T-helper 1 cell treated with Interleukin-12 subunit alpha and Interleukin-12 subunit beta and Interleukin-4 antibody, amounts not matched to agents 30 μg/mL and 1 μg/mL, for 36 hours (primary cell): ENCODE data around the gene MTA1.

ENCODE experiments used
- H3K27ac Mint-ChIP-seq: one replicate; pipeline ENCODE4 v1.8.0; 2021; ENCODE audit warnings: mild to moderate bottlenecking, mixed read lengths
- H3K27me3 Mint-ChIP-seq: one replicate; pipeline ENCODE4 v1.8.0; 2021; ENCODE audit warnings: low read depth, mixed read lengths
- H3K36me3 Mint-ChIP-seq: one replicate; pipeline ENCODE4 v1.8.0; 2021; ENCODE audit warnings: low read depth, mixed read lengths
- H3K4me1 Mint-ChIP-seq: one replicate; pipeline ENCODE4 v1.8.0; 2021; ENCODE audit warnings: low read depth, mixed read lengths
- H3K4me3 Mint-ChIP-seq: one replicate; pipeline ENCODE4 v1.8.0; 2021; ENCODE audit warnings: mild to moderate bottlenecking, moderate library complexity, mixed read lengths
- H3K9me3 Mint-ChIP-seq: one replicate; pipeline ENCODE4 v1.8.0; 2021; ENCODE audit warnings: mixed read lengths

Gene MTA1

GRCh38 chr14:105411017-105411941, 8.3 kb upstream of the MTA1 start:
- no peak overlapping the region for H3K27ac Mint-ChIP-seq
- no peak overlapping the region for H3K4me3 Mint-ChIP-seq
- H3K36me3 Mint-ChIP-seq: peaks cover 5% of the 10 kb centered on the region
- H3K4me1 Mint-ChIP-seq: peaks cover 7% of the 10 kb centered on the region
- peaks cover 26% of the 10 kb centered on the region for H3K27me3 Mint-ChIP-seq
- H3K9me3 Mint-ChIP-seq: no peaks in the 10 kb centered on the region

- H3K9me3 Mint-ChIP-seq: no peaks in the 10 kb centered on the region
- peaks cover 7% of the 10 kb centered on the region for H3K4me1 Mint-ChIP-seq
- H3K27ac Mint-ChIP-seq: no peak overlapping the region
- H3K27me3 Mint-ChIP-seq: peaks cover 26% of the 10 kb centered on the region
- peaks cover 5% of the 10 kb centered on the region for H3K36me3 Mint-ChIP-seq
- no peak overlapping the region for H3K4me3 Mint-ChIP-seq
Measured at GRCh38 chr14:105411985-105412770, 7.4 kb upstream of the MTA1 start.

GRCh38 chr14:105412771-105413543, 6.7 kb upstream of the MTA1 start:
- Mint-ChIP-seq H3K4me3 (peak overlapping the region; percentile 34), H3K9me3 (no peaks in the 10 kb centered on the region), H3K27me3 (peaks cover 26% of the 10 kb centered on the region), H3K4me1 (peaks cover 7% of the 10 kb centered on the region), H3K27ac (no peak overlapping the region), H3K36me3 (peaks cover 5% of the 10 kb centered on the region)

GRCh38 chr14:105413544-105413886, 6.1 kb upstream of the MTA1 start:
- Mint-ChIP-seq H3K4me3 (no peak overlapping the region), H3K27ac (no peak overlapping the region), H3K9me3 (no peaks in the 10 kb centered on the region), H3K36me3 (peaks cover 5% of the 10 kb centered on the region), H3K4me1 (peaks cover 7% of the 10 kb centered on the region), H3K27me3 (peaks cover 26% of the 10 kb centered on the region)

- H3K4me3 Mint-ChIP-seq: peak overlapping the region; percentile 75
- H3K27me3 Mint-ChIP-seq: peaks cover 25% of the 10 kb centered on the region
- peak overlapping the region; percentile 59 for H3K27ac Mint-ChIP-seq
- H3K36me3 Mint-ChIP-seq: peaks cover 5% of the 10 kb centered on the region
- H3K4me1 Mint-ChIP-seq: peaks cover 10% of the 10 kb centered on the region
- H3K9me3 Mint-ChIP-seq: no peaks in the 10 kb centered on the region
Measured at GRCh38 chr14:105414456-105415371, 4.9 kb upstream of the MTA1 start.

GRCh38 chr14:105415481-105416428, 3.9 kb upstream of the MTA1 start:
- Mint-ChIP-seq H3K4me3 (peak overlapping the region; percentile 75), H3K36me3 (no peaks in the 10 kb centered on the region), H3K9me3 (no peaks in the 10 kb centered on the region), H3K27me3 (peaks cover 15% of the 10 kb centered on the region), H3K27ac (peak overlapping the region; percentile 59), H3K4me1 (peaks cover 10% of the 10 kb centered on the region)

GRCh38 chr14:105416671-105417070, 3.0 kb upstream of the MTA1 start:
- H3K9me3 Mint-ChIP-seq: no peaks in the 10 kb centered on the region
- peaks cover 13% of the 10 kb centered on the region for H3K4me1 Mint-ChIP-seq
- H3K27ac Mint-ChIP-seq: peak overlapping the region; percentile 49
- H3K4me3 Mint-ChIP-seq: no peak overlapping the region
- no peaks in the 10 kb centered on the region for H3K36me3 Mint-ChIP-seq
- H3K27me3 Mint-ChIP-seq: peaks cover 12% of the 10 kb centered on the region

GRCh38 chr14:105417690-105418121, 1.9 kb upstream of the MTA1 start:
- Mint-ChIP-seq H3K4me3 (no peak overlapping the region), H3K27ac (no peak overlapping the region), H3K4me1 (peaks cover 13% of the 10 kb centered on the region), H3K9me3 (no peaks in the 10 kb centered on the region), H3K36me3 (no peaks in the 10 kb centered on the region), H3K27me3 (peaks cover 11% of the 10 kb centered on the region)

- H3K9me3 Mint-ChIP-seq: no peaks in the 10 kb centered on the region
- H3K36me3 Mint-ChIP-seq: no peaks in the 10 kb centered on the region
- peaks cover 4% of the 10 kb centered on the region for H3K27me3 Mint-ChIP-seq
- peaks cover 11% of the 10 kb centered on the region for H3K4me1 Mint-ChIP-seq
- H3K4me3 Mint-ChIP-seq: peak overlapping the region; percentile 44
- H3K27ac Mint-ChIP-seq: no peak overlapping the region
Measured at GRCh38 chr14:105418269-105419194, 1.1 kb upstream of the MTA1 start.

- Mint-ChIP-seq H3K27ac (peak overlapping the region; percentile 83), H3K9me3 (no peaks in the 10 kb centered on the region), H3K4me3 (peak overlapping the region; percentile 90), H3K4me1 (peaks cover 9% of the 10 kb centered on the region), H3K36me3 (peaks cover 1% of the 10 kb centered on the region), H3K27me3 (no peaks in the 10 kb centered on the region)
Measured at GRCh38 chr14:105420101-105420973, 710 bp downstream of the MTA1 start.

GRCh38 chr14:105420974-105421674, 1.5 kb downstream of the MTA1 start:
- H3K27ac Mint-ChIP-seq: peak overlapping the region; percentile 83
- H3K4me3 Mint-ChIP-seq: peak overlapping the region; percentile 90
- H3K27me3 Mint-ChIP-seq: no peaks in the 10 kb centered on the region
- peaks cover 9% of the 10 kb centered on the region for H3K4me1 Mint-ChIP-seq
- H3K36me3 Mint-ChIP-seq: peaks cover 3% of the 10 kb centered on the region
- no peaks in the 10 kb centered on the region for H3K9me3 Mint-ChIP-seq
